GM21529 (cell line): Measurements from ENCODE around the gene HSF4.

Source experiments
- ATAC-seq: cut with Tn5 transposase; IDR thresholded peaks from one replicate; pipeline ENCODE4 v1.9.1; 2021; ENCODE audit not compliant: unreplicated experiment

Gene HSF4

GRCh38 chr16:67184995-67185650 lies 20.6 kb downstream of the HSF4 start:
- ATAC-seq, result no peak

GRCh38 chr16:67185651-67186134 lies 21.1 kb downstream of the HSF4 start:
- no peak for ATAC-seq

DNA sequence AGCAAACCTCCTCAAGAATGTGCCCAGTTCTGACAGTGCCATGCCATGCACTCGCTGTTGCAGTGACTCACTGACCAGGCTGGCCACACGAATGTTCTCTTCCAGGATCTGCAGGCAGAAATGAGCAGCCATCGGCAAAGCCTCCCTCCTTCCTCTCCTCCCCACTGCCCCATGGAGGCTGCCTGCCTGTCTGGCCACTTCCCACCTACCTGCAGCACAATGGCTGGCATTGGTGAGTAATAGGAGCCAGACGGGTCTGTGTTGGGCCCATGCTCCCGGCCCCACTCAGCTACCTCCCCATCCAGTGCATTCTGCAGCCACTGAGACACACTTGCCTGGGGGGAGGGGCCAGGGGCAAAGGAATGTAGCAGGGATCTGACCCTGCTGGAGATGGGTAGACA lies 22.0 kb downstream of the HSF4 start:
- ATAC-seq, result no peak

- no peak for ATAC-seq
These were observed 22.8 kb downstream of the HSF4 start for GRCh38 chr16:67187175-67187890.

GRCh38 chr16:67188323-67188722 lies 23.8 kb downstream of the HSF4 start:
- ATAC-seq, result no peak

- no peak for ATAC-seq
These were observed 24.3 kb downstream of the HSF4 start for GRCh38 chr16:67188798-67189197.

DNA sequence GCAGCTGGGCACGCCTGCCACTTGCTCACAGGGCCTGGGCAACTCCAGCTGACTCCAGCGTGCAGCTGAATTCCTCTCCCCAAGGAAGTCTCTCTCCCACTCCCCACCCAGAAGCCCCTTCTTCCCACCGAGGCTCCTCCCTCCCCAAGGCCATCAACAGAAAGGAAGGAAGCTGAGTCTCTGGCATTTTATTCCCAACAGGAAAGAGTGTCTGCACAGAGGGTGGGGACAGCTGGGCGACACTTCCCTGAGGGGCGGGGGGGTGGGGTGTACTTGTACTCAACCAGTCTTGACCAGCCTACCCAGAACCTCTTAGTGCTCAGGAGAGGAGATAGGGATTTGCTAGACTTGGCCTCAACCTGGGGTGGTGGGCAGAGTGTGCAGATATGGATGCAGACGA lies 25.5 kb downstream of the HSF4 start, which contains the start of gene EXOC3L1:
Gene EXOC3L1, minus strand, starts transcription at position 96 of the 400 bp plus-strand sequence. CDS start 460 bp downstream, outside the sequence.
- ATAC-seq, result no peak

- ATAC-seq, result no peak
These were observed 26.2 kb downstream of the HSF4 start for GRCh38 chr16:67190448-67191399.

DNA sequence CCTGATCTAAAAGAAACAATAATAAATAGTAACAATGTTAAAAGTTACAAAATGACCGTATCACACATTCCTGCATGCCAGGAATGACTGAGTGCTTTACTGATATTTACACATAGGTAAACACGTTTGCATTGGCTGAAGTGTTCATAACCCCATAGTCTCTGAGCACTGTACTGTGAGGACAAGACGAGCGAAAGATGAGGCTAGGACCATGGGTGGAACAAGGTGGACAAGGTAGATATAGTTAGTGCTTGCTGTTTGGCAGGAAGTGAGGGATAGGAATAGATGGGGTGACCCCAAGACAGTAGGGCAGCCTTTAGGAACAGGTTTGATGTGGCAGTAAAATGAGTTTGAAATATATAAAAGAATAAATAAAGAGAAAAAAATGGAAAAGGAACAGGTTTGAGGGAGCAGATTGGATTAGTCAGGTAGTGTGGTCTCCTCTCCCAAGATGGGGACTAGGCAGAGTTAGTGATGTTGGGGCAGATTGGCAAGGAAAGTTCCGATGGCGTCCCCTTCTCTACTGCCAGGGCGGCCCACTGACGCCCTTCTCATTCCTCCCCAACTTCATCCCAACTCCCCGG lies 27.0 kb downstream of the HSF4 start:
- no peak for ATAC-seq

DNA sequence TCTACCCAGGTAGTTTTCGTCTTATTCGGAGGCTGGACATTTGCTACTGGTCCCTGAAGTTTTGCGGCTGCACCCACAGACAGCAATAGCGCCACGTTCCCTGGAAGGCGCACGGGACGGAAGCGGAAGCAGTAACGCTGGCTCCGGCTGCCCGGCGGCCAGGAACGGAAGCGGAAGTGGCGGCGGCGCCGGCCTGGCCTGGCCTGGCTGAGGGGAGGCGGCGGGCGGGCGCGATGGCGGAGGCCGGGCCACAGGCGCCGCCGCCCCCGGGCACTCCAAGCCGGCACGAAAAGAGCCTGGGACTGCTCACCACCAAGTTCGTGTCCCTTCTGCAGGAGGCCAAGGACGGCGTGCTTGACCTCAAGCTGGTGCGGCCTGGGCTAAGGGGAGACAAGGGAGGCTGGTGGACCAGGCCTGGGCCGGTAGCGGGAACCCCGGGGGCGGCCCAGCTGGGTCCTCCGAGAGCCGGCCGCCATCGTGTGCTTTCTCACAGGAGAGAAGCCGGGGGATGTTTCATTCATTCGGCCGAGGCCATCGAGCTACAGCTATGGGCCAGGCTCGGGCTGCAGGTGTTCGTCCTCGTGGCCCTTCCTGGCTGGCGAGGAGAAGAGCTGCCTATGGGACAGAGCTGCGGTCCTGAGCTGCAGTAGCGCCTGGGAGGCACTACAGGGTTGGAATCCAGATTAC lies 27.6 kb downstream of the HSF4 start, which contains the start of gene E2F4:
Gene E2F4, plus strand, starts transcription at position 161 of the 687 bp plus-strand sequence. Its CDS starts 73 bp downstream, at position 234.
- peak; percentile 88 for ATAC-seq

- no peak for ATAC-seq
These were observed 28.3 kb downstream of the HSF4 start for GRCh38 chr16:67192781-67193361.

DNA sequence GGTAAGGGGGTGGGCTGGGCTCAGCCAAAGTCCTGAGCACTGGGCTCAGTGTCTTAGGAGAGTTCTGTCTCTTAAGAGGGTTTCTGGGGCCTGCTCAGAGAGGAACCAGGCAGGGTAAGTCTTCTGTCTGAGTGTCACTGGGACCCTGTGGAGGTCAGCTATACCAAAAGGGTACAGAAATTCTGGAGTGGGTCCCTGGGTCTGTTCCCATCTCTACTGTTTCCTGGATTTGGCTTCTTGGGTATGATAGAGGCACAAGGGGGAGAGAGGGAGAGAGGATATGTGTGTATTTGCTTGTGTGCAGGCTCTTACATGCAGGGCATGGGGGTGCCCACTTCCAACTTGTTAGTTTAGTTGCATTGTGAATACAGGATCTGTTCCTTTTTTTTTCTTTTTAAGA lies 29.0 kb downstream of the HSF4 start:
- ATAC-seq, result no peak

- ATAC-seq, result no peak
These were observed 29.7 kb downstream of the HSF4 start for GRCh38 chr16:67194260-67194659.

DNA sequence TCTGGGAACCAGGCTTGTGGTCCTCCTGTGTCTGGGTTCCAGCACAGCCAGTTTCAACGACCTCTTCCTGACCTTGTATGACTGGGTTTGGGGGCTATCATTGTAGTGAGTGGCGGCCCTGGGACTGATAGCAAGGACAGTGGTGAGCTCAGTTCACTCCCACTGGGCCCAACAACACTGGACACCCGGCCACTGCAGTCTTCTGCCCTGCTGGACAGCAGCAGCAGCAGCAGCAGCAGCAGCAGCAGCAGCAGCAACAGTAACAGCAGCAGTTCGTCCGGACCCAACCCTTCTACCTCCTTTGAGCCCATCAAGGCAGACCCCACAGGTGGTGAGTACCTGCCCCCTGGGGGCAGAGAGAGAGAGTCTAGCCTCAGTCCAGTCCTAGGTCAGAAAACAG lies 31.1 kb downstream of the HSF4 start:
- no peak for ATAC-seq

- ATAC-seq, result no peak
These were observed 32.3 kb downstream of the HSF4 start for GRCh38 chr16:67196881-67197280.

DNA sequence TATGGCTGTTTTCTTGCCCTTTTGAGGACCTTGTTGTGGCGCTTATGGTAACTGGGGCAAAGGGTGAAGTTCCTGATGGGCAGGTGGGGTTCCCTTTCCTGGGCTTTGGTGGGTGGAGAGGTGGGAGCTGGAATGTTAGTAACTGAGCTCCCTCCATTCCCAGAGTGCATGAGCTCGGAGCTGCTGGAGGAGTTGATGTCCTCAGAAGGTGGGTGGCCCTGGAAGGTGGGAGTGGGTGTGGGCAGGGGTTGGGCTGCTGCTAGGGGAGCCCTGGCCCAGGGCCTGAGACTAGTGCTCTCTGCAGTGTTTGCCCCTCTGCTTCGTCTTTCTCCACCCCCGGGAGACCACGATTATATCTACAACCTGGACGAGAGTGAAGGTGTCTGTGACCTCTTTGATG lies 33.2 kb downstream of the HSF4 start:
- no peak for ATAC-seq

DNA sequence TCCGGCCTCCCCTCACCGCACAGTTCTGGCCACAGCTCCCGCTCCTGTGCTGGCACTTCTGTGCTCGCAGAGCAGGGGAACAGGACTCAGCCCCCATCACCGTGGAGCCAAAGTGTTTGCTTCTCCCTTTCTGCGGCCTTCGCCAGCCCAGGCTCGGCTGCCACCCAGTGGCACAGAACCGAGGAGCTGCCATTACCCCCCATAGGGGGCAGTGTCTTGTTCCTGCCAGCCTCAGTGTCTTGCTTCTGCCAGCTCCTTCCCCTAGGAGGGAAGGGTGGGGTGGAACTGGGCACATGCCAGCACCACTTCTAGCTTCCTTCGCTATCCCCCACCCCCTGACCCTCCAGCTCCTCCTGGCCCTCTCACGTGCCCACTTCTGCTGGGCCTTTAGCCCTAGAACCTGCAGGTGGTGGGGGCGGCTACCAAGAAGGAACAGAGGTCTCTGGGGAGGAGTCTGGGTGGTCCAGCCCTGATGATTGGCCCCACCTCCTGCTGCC lies 33.7 kb downstream of the HSF4 start:
- ATAC-seq, result no peak

- no peak for ATAC-seq
These were observed 34.7 kb downstream of the HSF4 start, which contains the start of gene ELMO3 for GRCh38 chr16:67199011-67199807. Gene ELMO3 (plus strand): TSS chr16:67199131. CDS start chr16:67199327, 196 bp downstream.

GRCh38 chr16:67199808-67200198 lies 35.3 kb downstream of the HSF4 start:
- no peak for ATAC-seq
